ENCODE results near the gene GRM6. TPM values are rescaled to one million over a fixed set of nuclear protein-coding genes. Genes with fewer than 3 reads are reported as not detected.

Gene GRM6
- total RNA-seq, 1 experiment from 2014 or later = not detected

GRCh38 chr5:178998441-178998840 lies 3.3 kb upstream of the GRM6 start:
- DNase-seq = no peak
- no peak overlapping the region for H3K14ac ChIP-seq (ENCODE audit: insufficient read depth, low read length)

More at GRCh38 chr5:178998441-178998840, 3.3 kb upstream of the GRM6 start:
- Histone ChIP-seq H3K79me2 (ENCODE audit: insufficient read depth, low read length) (no peaks in the 10 kb centered on the region), H3K23me2 (ENCODE audit: insufficient read length, low read depth, low read length, poor library complexity, severe bottlenecking) (peaks cover 2% of the 10 kb centered on the region), H2BK15ac (ENCODE audit: low read depth, low read length) (no peak overlapping the region), H3K9me3 (ENCODE audit: control insufficient read depth, low read depth, low read length) (peaks cover 5% of the 10 kb centered on the region), H2AFZ (ENCODE audit: low read length) (no peak overlapping the region), H2AK5ac (ENCODE audit: insufficient read length, low read length) (no peak overlapping the region), H4K91ac (ENCODE audit: insufficient read length, low read depth, low read length) (no peak overlapping the region), H3K18ac (ENCODE audit: insufficient read length, low read depth, low read length) (no peak overlapping the region), H3K4me1 (ENCODE audit: insufficient read depth, low read length) (no peaks in the 10 kb centered on the region), H3K4ac (ENCODE audit: low read depth, low read length) (no peak overlapping the region), H4K8ac (replicated peaks; ENCODE audit: insufficient read length, low read depth, low read length) (no peak overlapping the region), H3K23ac (ENCODE audit: insufficient read length, low read depth, low read length) (no peak overlapping the region), H3K27me3 (ENCODE audit: insufficient read depth, low read length) (peaks cover 21% of the 10 kb centered on the region), H3K79me1 (ENCODE audit: insufficient read depth, low read depth, low read length, poor library complexity, severe bottlenecking) (no peaks in the 10 kb centered on the region), H4K20me1 (ENCODE audit: control insufficient read depth, insufficient read depth, insufficient read length) (no peaks in the 10 kb centered on the region), H3K56ac (ENCODE audit: insufficient read length, low read depth, low read length) (no peak overlapping the region), H2BK120ac (ENCODE audit: low read depth, low read length, poor library complexity, severe bottlenecking) (no peak overlapping the region), H3K9ac (ENCODE audit: extremely low read depth, insufficient read length, low read length) (no peak overlapping the region), H3K27ac (ENCODE audit: insufficient read length, low read depth, low read length) (no peak overlapping the region), H3T11ph (ENCODE audit: low read length) (no peak overlapping the region), H2BK5ac (ENCODE audit: insufficient read length, low read length) (no peak overlapping the region), H3K4me2 (ENCODE audit: insufficient read depth, insufficient read length, low read length) (no peak overlapping the region), H2BK12ac (ENCODE audit: insufficient read length, low read depth, low read length) (no peak overlapping the region), H2BK20ac (ENCODE audit: low read depth, low read length, poor library complexity, severe bottlenecking) (no peak overlapping the region), H4K5ac (ENCODE audit: insufficient read length, low read depth, low read length) (no peak overlapping the region)
- TF ChIP-seq CTCF (conservative IDR thresholded peaks at IDR 0.05) = no peak
- Mint-ChIP-seq H3K4me1 (peaks cover 5 to 10% of the 10 kb centered on the region in 2 experiments), H3K27me3 (ENCODE audit: low read depth) (peaks cover 54% of the 10 kb centered on the region), H3K9me3 (peaks cover 32 to 56% of the 10 kb centered on the region in 2 experiments), H3K27ac (no peak overlapping the region), H3K36me3 (ENCODE audit: insufficient read depth in 1 of 3, low read depth in 3 of 3) (peaks cover 0 to 3% (median 0%) of the 10 kb centered on the region in 3 experiments; a peak in 2 of 7 replicates), H3K4me3 (no peak overlapping the region)
- WGBS (ENCODE audit: extremely low coverage, insufficient read length, low lambda C conversion rate) = no CpG with 5 or more reads among the region's 13 CpGs

Measured in H9 (cell line).